GM23248 (cell line): ENCODE measurements around the gene ZNF385D. TPM values are rescaled to one million over a fixed set of nuclear protein-coding genes. Genes with fewer than 3 reads are reported as not detected.
A peak's percentile ranks its signal among the peaks of the same experiment; 100 is the strongest.

Experiments used
- DNase-seq: peaks from one replicate; pipeline ENCODE4 v3.0.0-alpha.2; 2015
- H2AFZ ChIP-seq: fragments of 200-600 bp; sonication (generic); 2 replicates; pipeline ENCODE4 v1.6.1; 2016; ENCODE audit warnings: antibody characterized with exemption
- H3F3A ChIP-seq: fragments of 200-600 bp; sonication (generic); 2 replicates; pipeline ENCODE4 v1.6.1; 2016; ENCODE audit warnings: mild to moderate bottlenecking, antibody characterized with exemption, mixed run types; ENCODE audit not compliant: insufficient read depth
- H3K27ac ChIP-seq: fragments of 200-600 bp; sonication (generic); 2 replicates; pipeline ENCODE4 v1.5.1; 2016; ENCODE audit warnings: mild to moderate bottlenecking
- H3K27me3 ChIP-seq: fragments of 200-600 bp; sonication (generic); replicated peaks from 2 replicates; pipeline ENCODE4 v1.6.1; 2016; ENCODE audit warnings: mild to moderate bottlenecking; ENCODE audit not compliant: insufficient read depth
- H3K36me3 ChIP-seq: fragments of 200-600 bp; sonication (generic); 2 replicates; pipeline ENCODE4 v1.6.1; 2016; ENCODE audit warnings: low read depth, mild to moderate bottlenecking
- H3K4me1 ChIP-seq: fragments of 200-600 bp; sonication (generic); 2 replicates; pipeline ENCODE4 v1.6.1; 2016; ENCODE audit warnings: mild to moderate bottlenecking; ENCODE audit not compliant: insufficient read depth
- H3K4me2 ChIP-seq: fragments of 200-600 bp; sonication (generic); one replicate; pipeline ENCODE4 v1.6.1; 2016; ENCODE audit warnings: mild to moderate bottlenecking; ENCODE audit not compliant: unreplicated experiment
- H3K4me3 ChIP-seq: fragments of 200-600 bp; sonication (generic); 2 replicates; pipeline ENCODE4 v1.5.1; 2016; ENCODE audit warnings: mild to moderate bottlenecking
- H3K79me2 ChIP-seq: fragments of 200-600 bp; sonication (generic); 2 replicates; pipeline ENCODE4 v1.6.1; 2016; ENCODE audit warnings: mild to moderate bottlenecking; ENCODE audit not compliant: insufficient read depth
- H3K9ac ChIP-seq: fragments of 200-600 bp; sonication (generic); 2 replicates; pipeline ENCODE4 v1.6.1; 2016; ENCODE audit warnings: mild to moderate bottlenecking
- H3K9me2 ChIP-seq: fragments of 200-600 bp; sonication (generic); 2 replicates; pipeline ENCODE4 v1.6.1; 2016; ENCODE audit warnings: mixed run types, mild to moderate bottlenecking, moderate library complexity; ENCODE audit not compliant: insufficient read depth
- H3K9me3 ChIP-seq: fragments of 200-600 bp; sonication (generic); one replicate; pipeline ENCODE4 v1.6.1; 2017; ENCODE audit warnings: low read depth
- H4K20me1 ChIP-seq: fragments of 200-600 bp; sonication (generic); 2 replicates; pipeline ENCODE4 v1.6.0; 2016; ENCODE audit not compliant: insufficient read depth
- EZH2 ChIP-seq: fragments of 200-600 bp; sonication (generic); IDR thresholded peaks from 2 replicates; pipeline ENCODE4 v1.6.1; 2018; ENCODE audit warnings: antibody characterized with exemption, mild to moderate bottlenecking; ENCODE audit not compliant: insufficient read depth, poor library complexity, severe bottlenecking
- EZH2phosphoT487 ChIP-seq: fragments of 200-600 bp; sonication (generic); IDR thresholded peaks from 2 replicates; pipeline ENCODE4 v1.6.1; 2018; ENCODE audit warnings: antibody characterized with exemption, moderate library complexity, mild to moderate bottlenecking, low read depth; ENCODE audit not compliant: insufficient read depth
- WGBS, 2 experiments: methylation state at CpG; one replicate each; pipeline ENCODE4 v1.1.6; 2015 to 2017; ENCODE audit warnings: low lambda C conversion rate in 2 of 2, low coverage in 1 of 2; ENCODE audit errors: missing lambda C conversion rate in 2 of 2; 5-methylcytosine and 5-hydroxymethylcytosine counted together
- in situ Hi-C: fragments of 300-500 bp; cut with MboI; formaldehyde crosslinking; loops from 2 replicates; pipeline ENCODE4 v1.15.0; 2020
- polyA plus RNA-seq: library from polyadenylated mRNA; unstranded; fragments of >200 nt; fragmentation: Nextera tagmentation; extraction: Ambion mirVana; gene quantifications from 2 replicates; pipeline ENCODE4 v1.2.1, GENCODE V29; 2016
- total RNA-seq: library from RNA; depleted of rRNA; stranded (reverse); fragments of >200 nt; shearing (Covaris generic); gene quantifications from 2 replicates; pipeline ENCODE4 v1.2.3, GENCODE V29; 2014

Gene ZNF385D
- total and polyA plus RNA-seq, 2 experiments from 2014 or later, result 0.97 to 13.8 TPM

- Histone ChIP-seq H2AFZ (no peak overlapping the region), H3K9me2 (no peaks in the 10 kb centered on the region), H3K27ac (no peak overlapping the region), H3F3A (no peaks in the 10 kb centered on the region), H3K9ac (no peak overlapping the region), H3K27me3 (no peaks in the 10 kb centered on the region), H3K4me1 (no peaks in the 10 kb centered on the region), H3K4me2 (no peak overlapping the region), H3K4me3 (no peak overlapping the region), H3K36me3 (no peaks in the 10 kb centered on the region), H3K79me2 (no peaks in the 10 kb centered on the region), H3K9me3 (no peaks in the 10 kb centered on the region), H4K20me1 (no peaks in the 10 kb centered on the region)
- DNase-seq, result no peak
- in situ Hi-C loops, result no loop called here
- WGBS, 2 experiments, result 65 to 74% methylated on average over 5 of the region's 5 CpGs
- TF ChIP-seq EZH2 (no peak), EZH2phosphoT487 (no peak)
Measured at GRCh38 chr3:21533002-21533401, 218.0 kb downstream of the ZNF385D start.

DNA sequence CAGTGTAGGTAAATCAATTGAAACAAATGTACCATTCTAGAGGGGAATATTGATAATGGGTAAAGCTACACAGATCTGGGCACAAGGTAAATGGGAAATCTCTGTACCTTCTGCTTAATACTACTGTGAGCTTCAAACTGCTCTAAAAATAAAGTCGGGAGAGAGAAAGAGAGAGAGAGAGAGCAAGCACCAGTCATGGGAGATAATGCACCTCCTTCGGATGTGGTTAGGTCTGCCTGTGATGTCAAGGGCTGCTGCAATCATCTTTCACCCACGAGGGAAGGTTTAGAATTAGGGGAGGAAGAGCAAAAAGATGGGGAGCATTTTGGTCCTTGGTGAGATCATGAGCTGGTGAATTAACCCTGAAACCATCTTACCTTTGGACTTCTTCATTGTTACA lies 219.1 kb downstream of the ZNF385D start:
- no peaks in the 10 kb centered on the region for H3K4me1 ChIP-seq
- WGBS, 2 experiments, result 67 to 69% methylated on average over 3 of the region's 3 CpGs

GRCh38 chr3:21528291-21528995 lies 222.6 kb downstream of the ZNF385D start:
- H3K27me3 ChIP-seq, result no peaks in the 10 kb centered on the region
- H3K9me2 ChIP-seq, result no peaks in the 10 kb centered on the region
- 0 out of 2 replicates have a peak, but pooled peaks cover 10% of the 10 kb centered on the region for H3F3A ChIP-seq
- DNase-seq, result no peak
- H3K36me3 ChIP-seq, result no peaks in the 10 kb centered on the region
- H3K9me3 ChIP-seq, result no peaks in the 10 kb centered on the region
- no peak overlapping the region for H3K4me2 ChIP-seq
- TF ChIP-seq EZH2phosphoT487 (no peak), EZH2 (no peak)
- 16 to 22% methylated on average over 2 of the region's 2 CpGs for WGBS, 2 experiments
- no peak overlapping the region for H2AFZ ChIP-seq
- no peaks in the 10 kb centered on the region for H4K20me1 ChIP-seq
- in situ Hi-C loops, result no loop called here
- peaks cover 9% of the 10 kb centered on the region for H3K4me1 ChIP-seq
- no peak overlapping the region for H3K9ac ChIP-seq
- no peak overlapping the region for H3K4me3 ChIP-seq
- no peaks in the 10 kb centered on the region for H3K79me2 ChIP-seq
- no peak overlapping the region for H3K27ac ChIP-seq

More for the DNA sequence above, 219.1 kb downstream of the ZNF385D start:
- Histone ChIP-seq H4K20me1 (no peaks in the 10 kb centered on the region), H3K27ac (no peak overlapping the region), H3K4me2 (no peak overlapping the region), H3K36me3 (no peaks in the 10 kb centered on the region), H3K4me3 (no peak overlapping the region), H3K9me2 (no peaks in the 10 kb centered on the region), H3K9ac (no peak overlapping the region), H3K9me3 (no peaks in the 10 kb centered on the region), H3K79me2 (no peaks in the 10 kb centered on the region), H2AFZ (no peak overlapping the region), H3F3A (no peaks in the 10 kb centered on the region), H3K27me3 (no peaks in the 10 kb centered on the region)
- in situ Hi-C loops, result no loop called here
- TF ChIP-seq EZH2phosphoT487, result no peak
- TF ChIP-seq EZH2, result no peak
- DNase-seq, result no peak

DNA sequence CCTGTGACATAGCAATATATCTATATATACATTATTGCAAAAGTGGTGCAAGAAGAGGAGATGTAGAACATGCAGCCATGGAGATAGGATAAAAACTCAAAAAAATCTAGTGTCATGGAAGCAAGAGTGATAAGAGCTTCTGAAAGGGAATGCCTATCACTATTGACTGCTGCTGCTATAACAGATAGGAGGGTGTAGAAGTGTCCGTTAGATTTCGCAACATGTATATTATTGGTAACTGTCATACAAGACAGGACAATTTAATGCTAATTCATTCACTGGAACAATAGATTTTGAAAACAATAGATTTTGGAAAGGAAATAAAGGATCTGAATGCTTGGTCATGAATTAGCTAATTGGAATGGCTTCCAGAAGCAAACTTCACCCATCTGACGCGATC lies 224.5 kb downstream of the ZNF385D start:
- Histone ChIP-seq H3K27ac (no peak overlapping the region), H2AFZ (no peak overlapping the region), H3K4me1 (peaks cover 9% of the 10 kb centered on the region), H3K27me3 (no peaks in the 10 kb centered on the region), H3K4me2 (no peak overlapping the region), H4K20me1 (no peaks in the 10 kb centered on the region), H3F3A (0 out of 2 replicates have a peak, but pooled peaks cover 10% of the 10 kb centered on the region), H3K9me3 (no peaks in the 10 kb centered on the region), H3K36me3 (no peaks in the 10 kb centered on the region), H3K79me2 (no peaks in the 10 kb centered on the region), H3K4me3 (no peak overlapping the region), H3K9ac (no peak overlapping the region), H3K9me2 (no peaks in the 10 kb centered on the region)
- WGBS, 2 experiments, result 89 to 93% methylated on average over 4 of the region's 4 CpGs
- TF ChIP-seq EZH2 (no peak), EZH2phosphoT487 (no peak)
- in situ Hi-C loops, result no loop called here
- no peak for DNase-seq

GRCh38 chr3:21524133-21524532 lies 226.9 kb downstream of the ZNF385D start:
- no peaks in the 10 kb centered on the region for H3K36me3 ChIP-seq
- no peak overlapping the region for H2AFZ ChIP-seq
- no peak overlapping the region for H3K9ac ChIP-seq
- no peaks in the 10 kb centered on the region for H3K79me2 ChIP-seq
- H3F3A ChIP-seq, result 0 out of 2 replicates have a peak, but pooled peaks cover 10% of the 10 kb centered on the region
- 48 to 52% methylated on average over 2 of the region's 2 CpGs for WGBS, 2 experiments
- no peak overlapping the region for H3K27ac ChIP-seq
- H3K9me2 ChIP-seq, result no peaks in the 10 kb centered on the region
- no peaks in the 10 kb centered on the region for H3K27me3 ChIP-seq
- TF ChIP-seq EZH2 (no peak), EZH2phosphoT487 (no peak)
- H3K4me2 ChIP-seq, result no peak overlapping the region
- DNase-seq, result peak; percentile 15
- no peaks in the 10 kb centered on the region for H3K9me3 ChIP-seq
- H3K4me1 ChIP-seq, result peaks cover 9% of the 10 kb centered on the region
- in situ Hi-C loops, result no loop called here
- no peak overlapping the region for H3K4me3 ChIP-seq
- H4K20me1 ChIP-seq, result no peaks in the 10 kb centered on the region
